Heart left ventricle (tissue), 13 donors: ENCODE results near the gene ZNF324B.

Source experiments
- CTCF ChIP-seq, 12 donors: fragments of 200-600 bp; sonication (generic) in 4 of 12; IDR thresholded peaks; one replicate each; pipeline versions ENCODE4 v1.5.0 to v1.8.0; 2018 to 2022; ENCODE audit warnings: antibody characterized with exemption in 12 of 12, mild to moderate bottlenecking in 5 of 12
- POLR2A ChIP-seq, 2 donors: fragments of 450-650 bp; IDR thresholded peaks; one replicate each; pipeline ENCODE4 v1.6.1; 2017; ENCODE audit warnings: antibody characterized with exemption in 2 of 2, mild to moderate bottlenecking in 2 of 2, moderate library complexity in 2 of 2
- donor health status: ischemic (EF 13 %, LVEDD 7.1; RV severe dilation, severe dysfunction).
- donor health status: DM: no; HTN: yes; CAD: no.
- donor health status: DM: no; HTN: no; CAD: no.
- donor health status: ischemic (EF 25% LVEDD 6.9; RV normal size, moderate dysfunction).
- donor health status: ischemic (EF 25% LVEDD 5.7; RV mildly dilated, moderate dysfunction).
- donor health status: ischemic (EF 35%, LVEDD 5.7; RV mildly dilated, moderate dysfunction).
- donor health status: nonischemic (EF 11% LVEDD 7.7; RV severe dilation, severe dysfunction).
- donor health status: DM: yes; HTN: yes; CAD: no.
- donor health status: PGD.
- donor health status: ischemic (EF 29% LVEDD 5.4; RV normal size, mild dysfunction).
- donor health status: nonischemic (EF 23%, LVEDD 6.1; RV moderate dilation, normal function).

DNA sequence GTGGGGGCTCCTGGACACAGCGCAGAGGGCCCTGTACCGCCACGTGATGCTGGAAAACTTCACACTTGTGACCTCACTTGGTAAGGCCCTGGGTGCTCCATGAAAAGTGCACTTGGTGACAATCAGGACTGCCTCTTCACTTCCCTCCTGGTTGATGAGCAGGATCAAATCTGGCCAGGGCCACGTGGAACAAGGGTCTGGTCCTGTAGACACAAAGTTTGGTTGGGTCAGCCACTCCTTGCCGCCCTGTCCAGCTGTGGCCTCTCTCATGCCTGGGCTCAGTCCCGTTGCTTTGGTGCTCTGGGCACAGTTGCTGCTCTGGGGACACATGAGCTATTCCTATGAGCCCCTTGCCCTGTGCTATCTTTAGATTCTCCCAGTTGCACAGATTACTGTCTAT, 2.3 kb downstream of the ZNF324B start:
- TF ChIP-seq POLR2A (IDR thresholded peaks at IDR 0.05) (no peak), CTCF (IDR thresholded peaks at IDR 0.05) (no peak)
